Heart left ventricle (tissue), 16 donors: ENCODE results near the gene SPPL2B. TPM values are rescaled to one million over a fixed set of nuclear protein-coding genes. Genes with fewer than 3 reads are reported as not detected.

Experiments
- ATAC-seq, 4 donors: fragments of 200-7000 bp; cut with Tn5 transposase; one replicate each; pipeline ENCODE4 v1.9.1; 2020 to 2022; ENCODE audit warnings: moderate library complexity in 4 of 4, mild to moderate bottlenecking in 3 of 4, moderate number of reproducible peaks in 1 of 4
- DNase-seq, 5 donors: peaks; one replicate each; pipeline ENCODE4 v3.0.0-alpha.2; 2020
- H3K27ac ChIP-seq, 12 donors: fragments of 200-600 bp; sonication (generic) in 4 of 12; one replicate each; pipeline versions ENCODE4 v1.5.0 to v1.8.0; 2016 to 2022; ENCODE audit warnings: mild to moderate bottlenecking in 2 of 12
- H3K27me3 ChIP-seq, 9 donors: fragments of 200-600 bp; sonication (generic) in 2 of 9; one replicate each; pipeline versions ENCODE4 v1.5.1 to v1.8.0; 2016 to 2022; ENCODE audit warnings: mild to moderate bottlenecking in 3 of 9
- H3K36me3 ChIP-seq, 9 donors: fragments of 200-600 bp; sonication (generic) in 2 of 9; one replicate each; pipeline versions ENCODE4 v1.5.0 to v1.8.0; 2018 to 2022; ENCODE audit warnings: mild to moderate bottlenecking in 2 of 9
- H3K4me1 ChIP-seq, 12 donors: fragments of 200-600 bp; sonication (generic) in 4 of 12; one replicate each; pipeline versions ENCODE4 v1.5.0 to v1.8.0; 2016 to 2022; ENCODE audit warnings: mild to moderate bottlenecking in 3 of 12
- H3K4me3 ChIP-seq, 12 donors: fragments of 200-600 bp; sonication (generic) in 4 of 12; one replicate each; pipeline versions ENCODE4 v1.5.0 to v1.8.0; 2017 to 2022; ENCODE audit warnings: mild to moderate bottlenecking in 9 of 12, moderate library complexity in 4 of 12
- H3K9me3 ChIP-seq, 12 donors: fragments of 200-600 bp; sonication (generic) in 4 of 12; one replicate each; pipeline versions ENCODE4 v1.5.0 to v1.8.0; 2016 to 2022; ENCODE audit warnings: mild to moderate bottlenecking in 1 of 12
- POLR2A ChIP-seq, 2 donors: fragments of 450-650 bp; IDR thresholded peaks; one replicate each; pipeline ENCODE4 v1.6.1; 2017; ENCODE audit warnings: antibody characterized with exemption in 2 of 2, mild to moderate bottlenecking in 2 of 2, moderate library complexity in 2 of 2
- WGBS, 4 donors: extraction: QIAGEN DNeasy Blood & Tissue Kit in 2 of 4; methylation state at CpG; one replicate each; pipeline versions ENCODE4 v1.1.5 to v1.1.7; 2013 to 2018; 5-methylcytosine and 5-hydroxymethylcytosine counted together
- intact Hi-C, 10 donors: fragments of 100-400 bp; cut with DNase I; formaldehyde crosslinking; loops; one replicate each; pipeline versions ENCODE4 v1.11.1 to v1.14.2; 2022
- polyA plus RNA-seq, 2 donors: library from polyadenylated mRNA; stranded (reverse); fragments of 200-250 nt; gene quantifications; one replicate each; pipeline ENCODE4 v1.2.3, GENCODE V29; 2013
- total RNA-seq, 9 donors: library from RNA; depleted of rRNA in 2 of 9; stranded (reverse); fragments of >200 nt in 2 of 9; fragmentation: NEBNext Ultra II Directional in 3 of 9; extraction: Animal tissue kit (Norgen Biotek cat#: 25700) in 3 of 9; gene quantifications; one replicate each; pipeline versions ENCODE4 v1.1.0 to v1.2.4, GENCODE V29; 2016 to 2023
- TF ChIP-seq, protein P1 (sequence below), 12 donors: fragments of 200-600 bp; sonication (generic) in 4 of 12; IDR thresholded peaks; one replicate each; pipeline versions ENCODE4 v1.5.0 to v1.8.0; 2018 to 2022; ENCODE audit warnings: antibody characterized with exemption in 12 of 12, mild to moderate bottlenecking in 5 of 12
- donor health status: ischemic (EF 13 %, LVEDD 7.1; RV severe dilation, severe dysfunction).
- donor health status: healthy with polysubstance abuse.
- donor health status: DM: no; HTN: yes; CAD: no.
- donor health status: DM: no; HTN: no; CAD: no.
- donor health status: ischemic (EF 25% LVEDD 6.9; RV normal size, moderate dysfunction).
- donor health status: ischemic (EF 25% LVEDD 5.7; RV mildly dilated, moderate dysfunction).
- donor health status: healthy.
- donor health status: DM: yes; HTN: yes; CAD: no.
- donor health status: ischemic (EF 35%, LVEDD 5.7; RV mildly dilated, moderate dysfunction).
- donor health status: nonischemic (EF 11% LVEDD 7.7; RV severe dilation, severe dysfunction).
- donor health status: DM: yes; HTN: yes; CAD: no.
- donor health status: PGD.
- donor health status: ischemic (EF 29% LVEDD 5.4; RV normal size, mild dysfunction).
- donor health status: nonischemic (EF 23%, LVEDD 6.1; RV moderate dilation, normal function).

The SPPL2B gene
- total and polyA plus RNA-seq, 11 donors = 17.6 to 31.2 (median 21.6) TPM

DNA sequence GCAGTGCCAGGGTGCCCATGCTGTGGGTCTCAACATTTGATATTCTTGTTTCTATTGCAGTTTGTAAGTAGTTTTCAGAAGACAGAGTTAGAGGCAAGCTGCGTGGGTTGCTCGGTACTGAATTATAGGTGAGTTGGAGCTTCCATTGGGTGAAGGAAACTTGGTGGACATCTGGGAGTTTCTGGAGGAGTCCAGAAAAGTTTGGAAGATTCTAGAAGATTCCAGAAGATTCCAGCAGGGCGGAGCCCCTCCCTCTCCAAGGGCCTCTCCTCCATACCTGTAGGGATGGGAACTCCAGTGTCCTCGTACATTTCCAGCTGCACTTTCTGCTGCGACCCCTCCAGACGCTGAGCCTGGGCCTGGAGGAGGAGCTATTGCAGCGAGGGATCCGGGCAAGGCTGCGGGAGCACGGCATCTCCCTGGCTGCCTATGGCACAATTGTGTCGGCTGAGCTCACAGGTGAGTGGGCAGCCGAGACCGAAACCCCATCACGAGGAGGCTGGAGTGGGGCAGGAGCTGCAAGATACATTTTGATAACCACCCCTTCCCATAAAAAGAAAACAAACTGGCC is 70.3 kb downstream of the SPPL2B start:
- WGBS, 4 donors = 78 to 89% (median 84%) methylated on average over 14 of the region's 14 CpGs
- intact Hi-C loops = loop anchor here in 6 of 10 donors (10.0 kb wide), 4 partner anchors 114 to 244 kb away; partner anchors contain the start of genes AP3D1 (in 3 of the 6), PLEKHJ1 (in 2 of the 6), SF3A2 (in 2 of the 6) and PEAK3 (in 1 of the 6)
- Histone ChIP-seq H3K36me3 (no peaks in the 10 kb centered on the region), H3K27ac (no peak overlapping the region), H3K4me3 (no peak overlapping the region), H3K27me3 (peaks cover 0 to 18% (median 0%) of the 10 kb centered on the region in 9 donors), H3K9me3 (peaks cover 0 to under 1% (median 0%) of the 10 kb centered on the region in 12 donors), H3K4me1 (peaks cover 0 to 5% (median 0%) of the 10 kb centered on the region in 12 donors)
- DNase-seq (no peak), ATAC-seq (no peak)
- TF ChIP-seq POLR2A (IDR thresholded peaks at IDR 0.05) = no peak
- TF ChIP-seq, protein P1, sequence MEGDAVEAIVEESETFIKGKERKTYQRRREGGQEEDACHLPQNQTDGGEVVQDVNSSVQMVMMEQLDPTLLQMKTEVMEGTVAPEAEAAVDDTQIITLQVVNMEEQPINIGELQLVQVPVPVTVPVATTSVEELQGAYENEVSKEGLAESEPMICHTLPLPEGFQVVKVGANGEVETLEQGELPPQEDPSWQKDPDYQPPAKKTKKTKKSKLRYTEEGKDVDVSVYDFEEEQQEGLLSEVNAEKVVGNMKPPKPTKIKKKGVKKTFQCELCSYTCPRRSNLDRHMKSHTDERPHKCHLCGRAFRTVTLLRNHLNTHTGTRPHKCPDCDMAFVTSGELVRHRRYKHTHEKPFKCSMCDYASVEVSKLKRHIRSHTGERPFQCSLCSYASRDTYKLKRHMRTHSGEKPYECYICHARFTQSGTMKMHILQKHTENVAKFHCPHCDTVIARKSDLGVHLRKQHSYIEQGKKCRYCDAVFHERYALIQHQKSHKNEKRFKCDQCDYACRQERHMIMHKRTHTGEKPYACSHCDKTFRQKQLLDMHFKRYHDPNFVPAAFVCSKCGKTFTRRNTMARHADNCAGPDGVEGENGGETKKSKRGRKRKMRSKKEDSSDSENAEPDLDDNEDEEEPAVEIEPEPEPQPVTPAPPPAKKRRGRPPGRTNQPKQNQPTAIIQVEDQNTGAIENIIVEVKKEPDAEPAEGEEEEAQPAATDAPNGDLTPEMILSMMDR (IDR thresholded peaks at IDR 0.05) = no peak

DNA sequence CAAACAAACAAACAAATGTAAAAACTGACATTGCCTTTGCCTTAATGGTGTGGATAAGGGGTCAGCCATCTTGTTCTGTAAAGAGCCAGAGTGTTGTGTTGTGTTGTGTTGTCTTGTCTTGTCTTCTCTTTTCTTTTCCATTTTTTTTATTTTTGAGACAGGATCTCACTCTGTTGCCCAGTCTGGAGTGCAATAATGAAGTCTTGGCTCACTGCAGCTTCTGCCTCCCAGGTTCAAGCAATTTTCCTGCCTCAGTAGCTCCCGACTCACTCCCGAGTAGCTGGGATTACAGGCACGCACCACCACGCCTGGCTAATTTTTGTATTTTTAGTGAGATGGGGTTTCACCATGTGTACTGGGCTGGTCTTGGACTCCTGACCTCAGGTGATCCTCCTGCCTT is 71.1 kb downstream of the SPPL2B start:
- no peak for TF ChIP-seq POLR2A (IDR thresholded peaks at IDR 0.05)
- TF ChIP-seq, protein P1 (IDR thresholded peaks at IDR 0.05) = no peak
- Histone ChIP-seq H3K27me3 (peaks cover 0 to 18% (median 0%) of the 10 kb centered on the region in 9 donors), H3K36me3 (no peaks in the 10 kb centered on the region), H3K27ac (no peak overlapping the region), H3K4me1 (peaks cover 0 to 5% (median 0%) of the 10 kb centered on the region in 12 donors), H3K9me3 (peaks cover 0 to 8% (median 0%) of the 10 kb centered on the region in 12 donors), H3K4me3 (no peak overlapping the region)
- WGBS, 4 donors = 91 to 96% (median 92%) methylated on average over 4 of the region's 4 CpGs
- ATAC-seq (no peak), DNase-seq (no peak)
- intact Hi-C loops = loop anchor here in 6 of 10 donors (10.0 kb wide), 4 partner anchors 115 to 245 kb away; partner anchors contain the start of genes AP3D1 (in 3 of the 6), PLEKHJ1 (in 2 of the 6), SF3A2 (in 2 of the 6) and PEAK3 (in 1 of the 6)

Other genes starting within 250 kb of the SPPL2B start
- gene MOB3A, start 232.4 kb upstream of the SPPL2B start, total RNA-seq = 10 to 100 TPM; 10.8 to 32.3 (median 16.7) TPM
- 10 to 100 TPM in 1 of 2 donors, 1 to 10 TPM in 1; 7.1 to 18.6 TPM for gene MOB3A, start 232.4 kb upstream of the SPPL2B start, polyA plus RNA-seq
- 1 to 10 TPM in 8 of 9 donors, not detected in 1; 1.7 to 6.2 (median 2.3) TPM for gene IZUMO4, start 231.8 kb upstream of the SPPL2B start, total RNA-seq
- 1 to 10 TPM; 4.4 to 5.8 TPM for gene IZUMO4, start 231.8 kb upstream of the SPPL2B start, polyA plus RNA-seq
- gene AP3D1, start 177.1 kb upstream of the SPPL2B start, total RNA-seq = 100 to 1,000 TPM in 5 of 9 donors, 10 to 100 TPM in 4; 63.1 to 116 (median 103) TPM
- 100 to 1,000 TPM in 1 of 2 donors, 10 to 100 TPM in 1; 66.3 to 124 TPM for gene AP3D1, start 177.1 kb upstream of the SPPL2B start, polyA plus RNA-seq
- gene DOT1L, start 164.8 kb upstream of the SPPL2B start, total RNA-seq = 10 to 100 TPM in 6 of 9 donors, 1 to 10 TPM in 3; 5.2 to 24.0 (median 10.8) TPM
- gene DOT1L, start 164.8 kb upstream of the SPPL2B start, polyA plus RNA-seq = 10 to 100 TPM in 1 of 2 donors, 1 to 10 TPM in 1; 5.7 to 22.4 TPM
- gene PLEKHJ1, start 92.4 kb upstream of the SPPL2B start, total RNA-seq = 10 to 100 TPM; 44.6 to 63.2 (median 46.5) TPM
- 10 to 100 TPM; 80.9 to 89.7 TPM for gene PLEKHJ1, start 92.4 kb upstream of the SPPL2B start, polyA plus RNA-seq
- 10 to 100 TPM; 19.2 to 43.9 (median 28.6) TPM for gene SF3A2, start 91.9 kb upstream of the SPPL2B start, total RNA-seq
- 10 to 100 TPM; 22.7 to 29.5 TPM for gene SF3A2, start 91.9 kb upstream of the SPPL2B start, polyA plus RNA-seq
- gene AMH, start 79.4 kb upstream of the SPPL2B start, total RNA-seq = under 1 TPM in 5 of 9 donors, not detected in 4; 0.32 to 0.81 (median 0.57) TPM
- gene AMH, start 79.4 kb upstream of the SPPL2B start, polyA plus RNA-seq = 1 to 10 TPM in 1 of 2 donors, under 1 TPM in 1; 0.10 to 1.1 TPM
- gene JSRP1, start 72.3 kb upstream of the SPPL2B start, total RNA-seq = under 1 TPM in 1 of 9 donors, not detected in 8; 0.25 TPM
- gene JSRP1, start 72.3 kb upstream of the SPPL2B start, polyA plus RNA-seq = under 1 TPM in 1 of 2 donors, not detected in 1; 0.34 TPM
- 1 to 10 TPM in 2 of 9 donors, under 1 TPM in 7; 0.11 to 1.6 (median 0.48) TPM for gene PEAK3, start 46.5 kb upstream of the SPPL2B start, total RNA-seq
- under 1 TPM; 0.21 to 0.23 TPM for gene PEAK3, start 46.5 kb upstream of the SPPL2B start, polyA plus RNA-seq
- gene LINGO3, start 20.5 kb upstream of the SPPL2B start, total RNA-seq = under 1 TPM in 1 of 9 donors, not detected in 8; 0.50 TPM
- gene LINGO3, start 20.5 kb upstream of the SPPL2B start, polyA plus RNA-seq = not detected
- gene LSM7, start 98 bp upstream of the SPPL2B start, total RNA-seq = 10 to 100 TPM; 33.8 to 79.1 (median 41.0) TPM
- gene LSM7, start 98 bp upstream of the SPPL2B start, polyA plus RNA-seq = 100 to 1,000 TPM; 187 to 213 TPM
- gene TMPRSS9, start 31.6 kb downstream of the SPPL2B start, total RNA-seq = under 1 TPM in 1 of 9 donors, not detected in 8; 0.09 TPM
- gene TMPRSS9, start 31.6 kb downstream of the SPPL2B start, polyA plus RNA-seq = under 1 TPM in 1 of 2 donors, not detected in 1; 0.19 TPM
- 10 to 100 TPM; 27.4 to 78.4 (median 62.6) TPM for gene TIMM13, start 98.9 kb downstream of the SPPL2B start, total RNA-seq
- gene TIMM13, start 98.9 kb downstream of the SPPL2B start, polyA plus RNA-seq = 10 to 100 TPM; 75.4 to 98.5 TPM
- gene LMNB2, start 128.3 kb downstream of the SPPL2B start, total RNA-seq = 10 to 100 TPM in 7 of 9 donors, 1 to 10 TPM in 2; 6.6 to 22.2 (median 13.8) TPM
- gene LMNB2, start 128.3 kb downstream of the SPPL2B start, polyA plus RNA-seq = 10 to 100 TPM in 1 of 2 donors, 1 to 10 TPM in 1; 9.3 to 33.0 TPM
- gene GADD45B, start 147.4 kb downstream of the SPPL2B start, total RNA-seq = 100 to 1,000 TPM in 2 of 9 donors, 10 to 100 TPM in 7; 20.3 to 155 (median 46.6) TPM
- gene GADD45B, start 147.4 kb downstream of the SPPL2B start, polyA plus RNA-seq = 10 to 100 TPM; 67.2 to 68.4 TPM